ENCODE results near the gene CHID1.

Gene CHID1

DNA sequence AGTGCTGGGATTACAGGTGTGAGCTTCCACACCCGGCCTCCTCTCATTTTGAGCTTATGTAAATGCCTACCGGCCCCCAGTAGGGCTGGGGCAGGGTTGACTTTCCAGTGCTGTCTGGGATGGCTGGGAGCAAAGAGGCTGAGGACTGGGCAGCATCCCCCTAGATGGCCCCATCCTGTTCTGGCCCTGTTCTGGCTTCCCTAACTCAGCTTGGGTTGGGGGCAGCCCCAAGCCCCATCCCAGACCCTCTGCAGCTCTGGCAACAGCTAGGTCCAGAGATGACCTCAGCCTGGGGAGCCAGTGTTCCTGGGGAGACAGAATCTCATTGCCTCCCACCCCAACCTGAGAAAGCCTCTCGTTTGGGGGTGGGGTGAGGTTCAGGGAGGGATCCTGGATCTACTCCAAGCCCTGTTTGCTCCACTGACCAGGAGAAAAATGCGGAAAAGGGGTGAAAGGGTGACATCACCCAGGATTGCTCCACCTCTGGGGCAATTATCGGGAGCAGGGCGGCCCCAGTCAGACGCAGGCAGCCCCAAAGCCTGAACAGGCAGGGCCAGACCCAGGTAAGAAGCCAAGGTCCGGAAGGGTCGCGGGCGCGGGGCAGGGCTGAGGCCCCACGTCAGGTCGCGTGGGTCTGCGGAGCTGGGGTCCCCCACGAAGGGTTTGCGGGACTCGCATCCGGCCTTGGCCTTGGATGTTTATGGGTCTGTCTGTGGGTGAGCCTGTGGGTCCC lies 92.0 kb downstream of the CHID1 start, which contains the start of gene PNPLA2:
Gene PNPLA2, plus strand, starts transcription at position 519 of the 733 bp plus-strand sequence. CDS start 805 bp downstream, outside the sequence.
- DNase-seq = no peak

Measured in NK-92 treated with Interleukin-12 subunit alpha and Interleukin-12 subunit beta, amount 100 ng/mL, for 24 hours (cell line).